Effector memory CD8-positive, alpha-beta T cell (primary cell): Measurements from ENCODE around the gene TREH.
A peak's percentile ranks its signal among the peaks of the same experiment; 100 is the strongest.

Experiments
- ATAC-seq: fragments of 150-1000 bp; cut with Tn5 transposase; replicated peaks from 2 replicates; pipeline ENCODE4 v1.10.0; 2021; ENCODE audit warnings: mild to moderate bottlenecking, moderate library complexity
- DNase-seq, 3 experiments: peaks; one replicate each; pipeline ENCODE4 v3.0.0; 2021
- H3K27ac Mint-ChIP-seq, 2 donors: one replicate each; pipeline ENCODE4 v1.8.0; 2022; ENCODE audit warnings: mild to moderate bottlenecking in 2 of 2, mixed read lengths in 2 of 2, moderate library complexity in 2 of 2
- H3K27me3 Mint-ChIP-seq, 2 donors: one replicate each; pipeline ENCODE4 v1.8.0; 2022; ENCODE audit warnings: mixed read lengths in 2 of 2
- H3K36me3 Mint-ChIP-seq: one replicate; pipeline ENCODE4 v1.8.0; 2022; ENCODE audit warnings: mild to moderate bottlenecking, moderate library complexity, mixed read lengths; ENCODE audit not compliant: insufficient read depth
- H3K4me1 Mint-ChIP-seq, 2 donors: one replicate each; pipeline ENCODE4 v1.8.0; 2022; ENCODE audit warnings: low read depth in 2 of 2, mixed read lengths in 2 of 2
- H3K4me3 Mint-ChIP-seq, 2 donors: one replicate each; pipeline ENCODE4 v1.8.0; 2022; ENCODE audit warnings: mild to moderate bottlenecking in 2 of 2, mixed read lengths in 2 of 2, moderate library complexity in 2 of 2
- H3K9me3 Mint-ChIP-seq, 2 donors: one replicate each; pipeline ENCODE4 v1.8.0; 2022; ENCODE audit warnings: mixed read lengths in 2 of 2

TREH gene

GRCh38 chr11:118672846-118673245 is 6.6 kb downstream of the TREH start:
- no peaks in the 10 kb centered on the region for H3K4me1 Mint-ChIP-seq
- ATAC-seq = no peak
- peaks cover 3% of the 10 kb centered on the region for H3K36me3 Mint-ChIP-seq
- H3K9me3 Mint-ChIP-seq = peaks cover 2 to 8% of the 10 kb centered on the region in 2 donors
- H3K4me3 Mint-ChIP-seq = no peak overlapping the region
- H3K27me3 Mint-ChIP-seq = peaks cover 15 to 29% of the 10 kb centered on the region in 2 donors
- no peak for DNase-seq
- H3K27ac Mint-ChIP-seq = no peak overlapping the region

DNA sequence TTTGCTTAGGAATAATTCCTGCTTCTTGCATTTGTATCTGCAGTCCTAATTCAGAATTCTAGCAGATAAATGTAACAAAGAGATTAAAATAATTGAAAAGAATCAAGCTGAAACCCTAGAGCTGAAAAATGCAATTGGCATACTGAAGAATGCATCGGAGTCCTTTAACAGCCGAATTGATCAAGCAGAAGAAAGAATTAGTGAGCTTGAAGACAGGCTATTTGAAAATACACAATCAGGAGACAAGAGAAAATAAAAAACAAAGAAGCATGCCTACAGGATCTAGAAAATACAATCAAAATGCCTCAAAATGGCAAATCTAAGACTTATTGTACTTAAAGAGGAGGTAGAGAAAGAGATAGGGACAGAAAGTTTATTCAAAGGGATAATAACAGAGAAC is 8.2 kb downstream of the TREH start:
- Mint-ChIP-seq H3K4me3 (no peak overlapping the region), H3K4me1 (no peaks in the 10 kb centered on the region), H3K27me3 (peaks cover 15 to 29% of the 10 kb centered on the region in 2 donors), H3K27ac (no peak overlapping the region), H3K36me3 (peaks cover 3% of the 10 kb centered on the region), H3K9me3 (peaks cover 2 to 8% of the 10 kb centered on the region in 2 donors)
- ATAC-seq (no peak), DNase-seq (no peak)

GRCh38 chr11:118670063-118670462 is 9.4 kb downstream of the TREH start:
- H3K27me3 Mint-ChIP-seq = peaks cover 15 to 29% of the 10 kb centered on the region in 2 donors
- H3K36me3 Mint-ChIP-seq = peaks cover 3% of the 10 kb centered on the region
- DNase-seq = no peak
- peaks cover 2 to 8% of the 10 kb centered on the region in 2 donors for H3K9me3 Mint-ChIP-seq
- H3K4me3 Mint-ChIP-seq = no peak overlapping the region
- peak overlapping the region in 1 of 2 donors; percentile 17 for H3K27ac Mint-ChIP-seq
- H3K4me1 Mint-ChIP-seq = no peaks in the 10 kb centered on the region
- ATAC-seq = no peak

DNA sequence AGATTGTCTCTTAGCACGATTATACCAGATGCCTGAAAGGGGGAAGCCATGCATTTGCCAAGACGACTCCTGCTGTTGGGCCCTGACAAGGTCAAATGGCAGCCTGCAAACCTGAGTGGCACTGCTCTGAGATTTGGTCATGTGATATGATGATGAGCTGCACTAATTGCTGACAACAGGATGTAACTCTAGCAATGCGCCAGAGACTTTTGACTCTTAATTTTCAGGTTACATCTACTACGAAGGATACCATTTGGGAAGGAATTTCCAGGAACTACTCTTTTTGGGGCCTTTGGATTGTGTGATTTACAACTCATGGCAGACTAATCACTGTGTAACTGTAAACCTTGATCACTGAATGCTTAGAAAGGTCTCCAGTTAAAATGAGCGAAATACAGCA is 13.1 kb downstream of the TREH start:
- H3K4me3 Mint-ChIP-seq = no peak overlapping the region
- no peak overlapping the region for H3K27ac Mint-ChIP-seq
- DNase-seq (no peak), ATAC-seq (no peak)
- peaks cover 15 to 22% of the 10 kb centered on the region in 2 donors for H3K27me3 Mint-ChIP-seq
- no peaks in the 10 kb centered on the region for H3K4me1 Mint-ChIP-seq
- peaks cover 3% of the 10 kb centered on the region for H3K36me3 Mint-ChIP-seq
- peaks cover 2 to 5% of the 10 kb centered on the region in 2 donors for H3K9me3 Mint-ChIP-seq

GRCh38 chr11:118663902-118664301 is 15.5 kb downstream of the TREH start:
- DNase-seq (no peak), ATAC-seq (no peak)
- no peak overlapping the region for H3K27ac Mint-ChIP-seq
- peaks cover 3 to 15% of the 10 kb centered on the region in 2 donors for H3K27me3 Mint-ChIP-seq
- no peak overlapping the region for H3K4me3 Mint-ChIP-seq
- peaks cover 3 to 10% of the 10 kb centered on the region in 2 donors for H3K4me1 Mint-ChIP-seq
- H3K36me3 Mint-ChIP-seq = peaks cover 3% of the 10 kb centered on the region
- H3K9me3 Mint-ChIP-seq = no peaks in the 10 kb centered on the region

- H3K9me3 Mint-ChIP-seq = no peaks in the 10 kb centered on the region
- no peak for ATAC-seq
- H3K4me1 Mint-ChIP-seq = peaks cover 3 to 10% of the 10 kb centered on the region in 2 donors
- H3K36me3 Mint-ChIP-seq = peaks cover 3% of the 10 kb centered on the region
- H3K27ac Mint-ChIP-seq = no peak overlapping the region
- H3K27me3 Mint-ChIP-seq = peaks cover 0 to 12% of the 10 kb centered on the region in 2 donors
- H3K4me3 Mint-ChIP-seq = no peak overlapping the region
- DNase-seq = no peak
These were observed 16.1 kb downstream of the TREH start for GRCh38 chr11:118663381-118663780.

DNA sequence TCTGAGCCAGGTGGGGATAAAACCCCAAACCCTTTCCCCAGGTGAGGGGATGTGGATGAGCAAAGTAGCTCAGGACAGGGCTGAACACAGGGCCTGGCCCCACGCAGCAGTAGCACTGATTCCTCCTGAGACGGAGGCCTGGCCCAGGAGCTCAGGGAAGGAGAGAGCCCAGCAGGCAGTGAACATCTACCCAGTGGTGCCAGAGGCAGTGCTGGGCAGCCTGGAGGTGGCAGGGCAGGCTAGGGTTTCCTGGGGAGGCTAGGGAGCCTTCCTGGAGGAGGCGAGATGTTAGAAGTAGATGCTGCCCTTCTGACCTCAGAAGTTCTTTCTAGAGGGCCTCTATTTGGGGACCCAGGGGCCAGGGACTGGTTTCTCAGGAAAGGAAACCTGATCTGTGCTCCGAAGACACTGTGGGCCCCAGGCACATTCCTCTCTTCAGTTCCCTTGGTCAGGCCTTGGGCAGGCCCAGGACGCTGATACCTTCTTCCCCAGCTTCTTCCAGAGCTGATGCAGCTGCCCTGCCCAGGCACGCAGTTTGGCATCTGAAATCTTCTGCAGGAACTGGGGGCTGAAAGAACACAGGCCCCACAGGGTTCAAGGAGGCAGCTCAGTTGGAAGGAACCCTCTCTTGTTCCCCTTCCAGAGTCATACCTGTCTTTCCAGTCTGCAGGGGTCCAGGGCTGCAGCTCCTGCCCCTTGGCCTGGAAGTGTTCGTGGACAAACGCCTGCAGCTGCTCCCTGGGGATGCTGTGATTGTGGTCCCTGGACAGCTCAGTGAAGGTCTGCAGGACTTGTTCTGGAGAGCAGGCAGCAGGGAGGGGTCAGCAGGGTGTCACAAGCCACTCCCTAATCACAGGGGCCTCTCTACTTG is 16.8 kb downstream of the TREH start:
- Mint-ChIP-seq H3K4me3 (no peak overlapping the region), H3K27ac (no peak overlapping the region), H3K36me3 (no peaks in the 10 kb centered on the region), H3K9me3 (no peaks in the 10 kb centered on the region), H3K27me3 (peaks cover 0 to 12% of the 10 kb centered on the region in 2 donors), H3K4me1 (peaks cover 3 to 10% of the 10 kb centered on the region in 2 donors)
- no peak for ATAC-seq
- no peak for DNase-seq

- Mint-ChIP-seq H3K4me1 (peaks cover 3 to 10% of the 10 kb centered on the region in 2 donors), H3K9me3 (no peaks in the 10 kb centered on the region), H3K27me3 (peaks cover 0 to 12% of the 10 kb centered on the region in 2 donors), H3K36me3 (no peaks in the 10 kb centered on the region), H3K4me3 (no peak overlapping the region), H3K27ac (no peak overlapping the region)
- DNase-seq = no peak
- no peak for ATAC-seq
These were observed 17.8 kb downstream of the TREH start for GRCh38 chr11:118661425-118662301.

- Mint-ChIP-seq H3K4me1 (peaks cover 3 to 10% of the 10 kb centered on the region in 2 donors), H3K4me3 (no peak overlapping the region), H3K27ac (no peak overlapping the region), H3K27me3 (peaks cover 0 to 12% of the 10 kb centered on the region in 2 donors), H3K36me3 (no peaks in the 10 kb centered on the region), H3K9me3 (no peaks in the 10 kb centered on the region)
- no peak for DNase-seq
- ATAC-seq = no peak
These were observed 18.6 kb downstream of the TREH start for GRCh38 chr11:118660681-118661424.

DNA sequence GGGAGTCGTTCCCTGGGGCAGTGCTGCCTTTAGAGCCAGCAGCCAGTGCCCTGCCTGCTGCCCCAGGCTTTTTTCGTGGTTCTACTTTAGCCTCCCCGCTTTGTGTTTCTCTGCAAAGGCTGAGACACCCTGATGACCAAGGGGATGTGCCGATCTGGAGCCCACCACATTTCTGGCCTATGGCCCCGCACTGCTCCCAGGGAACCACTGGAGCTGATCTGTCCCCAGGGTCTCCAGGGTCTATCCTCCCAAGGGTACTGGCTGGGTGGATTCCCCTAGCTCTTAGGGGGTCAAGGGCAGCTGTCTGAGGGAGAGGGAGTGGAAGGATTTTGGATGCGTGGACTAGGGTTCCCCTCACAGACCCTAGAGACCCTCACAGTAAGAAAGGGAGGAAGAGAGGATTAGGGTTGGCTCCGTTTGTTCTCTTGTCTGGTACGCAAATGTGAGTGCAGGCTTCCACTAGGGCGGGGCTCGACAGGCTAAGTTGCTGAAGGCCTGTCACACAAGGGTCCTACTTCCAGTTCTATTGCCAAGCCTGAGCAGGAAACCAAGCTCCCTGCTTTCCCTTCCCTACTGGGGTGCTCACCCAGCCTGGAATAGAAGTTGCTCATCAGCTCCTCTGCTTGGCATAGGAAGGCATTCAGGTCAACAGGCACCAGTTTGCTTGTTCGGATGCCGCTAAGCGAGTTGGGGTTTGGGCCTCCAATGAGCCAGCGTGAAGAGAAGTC is 19.3 kb downstream of the TREH start:
- no peak overlapping the region for H3K27ac Mint-ChIP-seq
- ATAC-seq = no peak
- H3K36me3 Mint-ChIP-seq = no peaks in the 10 kb centered on the region
- H3K4me1 Mint-ChIP-seq = peaks cover 3 to 10% of the 10 kb centered on the region in 2 donors
- DNase-seq = no peak
- no peaks in the 10 kb centered on the region for H3K9me3 Mint-ChIP-seq
- peaks cover 0 to 12% of the 10 kb centered on the region in 2 donors for H3K27me3 Mint-ChIP-seq
- H3K4me3 Mint-ChIP-seq = peak overlapping the region in 1 of 2 donors; percentile 37

- Mint-ChIP-seq H3K36me3 (no peaks in the 10 kb centered on the region), H3K4me3 (peak overlapping the region in 1 of 2 donors; percentile 37), H3K27ac (peak overlapping the region; percentile 22 to 51), H3K27me3 (peaks cover 0 to 12% of the 10 kb centered on the region in 2 donors), H3K4me1 (peaks cover 3 to 10% of the 10 kb centered on the region in 2 donors), H3K9me3 (no peaks in the 10 kb centered on the region)
- ATAC-seq (peak; percentile 100), DNase-seq (peak; percentile 88 to 94 (median 91))
These were observed 20.0 kb downstream of the TREH start for GRCh38 chr11:118659314-118659952.
